Stomach (tissue), 4 donors: ENCODE data around the gene CARD19.

Source experiments
- CTCF ChIP-seq, 7 experiments: fragments of 450-650 bp in 4 of 7; fragments of 200-600 bp in 3 of 7; sonication (generic) in 3 of 7; IDR thresholded peaks; one replicate each; pipeline ENCODE4 v1.5.1; 2016 to 2019; ENCODE audit warnings: antibody characterized with exemption in 7 of 7, control low read depth in 2 of 7, mild to moderate bottlenecking in 1 of 7
- EP300 ChIP-seq: sonication (generic); formaldehyde crosslinking; IDR thresholded peaks from one replicate; pipeline ENCODE4 v1.6.1; 2017; ENCODE audit warnings: antibody characterized with exemption
- POLR2A ChIP-seq, 4 donors: fragments of 450-650 bp; IDR thresholded peaks; one replicate each; pipeline ENCODE4 v1.6.1; 2016; ENCODE audit warnings: antibody characterized with exemption in 4 of 4, control low read depth in 2 of 4, mild to moderate bottlenecking in 1 of 4, moderate library complexity in 1 of 4
- POLR2AphosphoS5 ChIP-seq, 3 donors: sonication (generic); formaldehyde crosslinking; IDR thresholded peaks; one replicate each; pipeline ENCODE4 v1.6.1; 2016; ENCODE audit warnings: antibody characterized with exemption in 3 of 3

GRCh38 chr9:93136011-93136440, 40.0 kb downstream of the CARD19 start:
- no peak for TF ChIP-seq CTCF (IDR thresholded peaks at IDR 0.05)
- TF ChIP-seq POLR2AphosphoS5 (IDR thresholded peaks at IDR 0.05) = no peak
- TF ChIP-seq EP300 = no peak
- no peak for TF ChIP-seq POLR2A (IDR thresholded peaks at IDR 0.05)
